ENCODE measurements around the gene PTPRD.

GRCh38 chr9:8494571-8494970, 2118.2 kb downstream of the PTPRD start:
- TF ChIP-seq EZH2 (IDR thresholded peaks at IDR 0.05; ENCODE audit: borderline replicate concordance, insufficient read depth, low read depth, low read length, poor library complexity, severe bottlenecking) (no peak), CTCF (IDR thresholded peaks at IDR 0.05) (no peak)

All from B cell (primary cell).